ENCODE results near the gene PDZD2.

DNA sequence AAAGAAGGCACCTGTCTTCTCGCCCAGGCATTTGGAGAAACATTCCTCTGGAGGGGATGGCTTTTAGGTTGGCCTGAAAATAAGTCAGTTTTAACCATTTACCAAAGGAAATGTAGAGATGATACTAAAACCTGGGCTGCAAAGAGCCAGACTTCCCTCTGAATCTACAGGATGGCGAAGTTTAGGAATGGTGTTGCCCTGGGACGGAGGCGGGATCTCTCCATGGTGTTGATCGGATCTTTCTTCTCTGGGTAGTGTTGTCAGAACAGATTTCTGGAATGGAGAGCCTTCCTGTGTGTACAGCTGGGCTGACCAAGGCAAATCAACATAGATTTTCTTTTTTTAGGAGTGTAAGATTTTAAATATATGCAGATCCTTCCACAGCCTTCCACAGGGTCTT is 159.2 kb downstream of the PDZD2 start:
- TF ChIP-seq, protein P1, sequence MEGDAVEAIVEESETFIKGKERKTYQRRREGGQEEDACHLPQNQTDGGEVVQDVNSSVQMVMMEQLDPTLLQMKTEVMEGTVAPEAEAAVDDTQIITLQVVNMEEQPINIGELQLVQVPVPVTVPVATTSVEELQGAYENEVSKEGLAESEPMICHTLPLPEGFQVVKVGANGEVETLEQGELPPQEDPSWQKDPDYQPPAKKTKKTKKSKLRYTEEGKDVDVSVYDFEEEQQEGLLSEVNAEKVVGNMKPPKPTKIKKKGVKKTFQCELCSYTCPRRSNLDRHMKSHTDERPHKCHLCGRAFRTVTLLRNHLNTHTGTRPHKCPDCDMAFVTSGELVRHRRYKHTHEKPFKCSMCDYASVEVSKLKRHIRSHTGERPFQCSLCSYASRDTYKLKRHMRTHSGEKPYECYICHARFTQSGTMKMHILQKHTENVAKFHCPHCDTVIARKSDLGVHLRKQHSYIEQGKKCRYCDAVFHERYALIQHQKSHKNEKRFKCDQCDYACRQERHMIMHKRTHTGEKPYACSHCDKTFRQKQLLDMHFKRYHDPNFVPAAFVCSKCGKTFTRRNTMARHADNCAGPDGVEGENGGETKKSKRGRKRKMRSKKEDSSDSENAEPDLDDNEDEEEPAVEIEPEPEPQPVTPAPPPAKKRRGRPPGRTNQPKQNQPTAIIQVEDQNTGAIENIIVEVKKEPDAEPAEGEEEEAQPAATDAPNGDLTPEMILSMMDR (IDR thresholded peaks at IDR 0.05) = no peak
- TF ChIP-seq POLR2A (IDR thresholded peaks at IDR 0.05) (no peak), EP300 (IDR thresholded peaks at IDR 0.05) (no peak)

Data from stomach (tissue), 4 donors.